ENCODE data around the gene RAPSN. TPM values are rescaled to one million over a fixed set of nuclear protein-coding genes. Genes with fewer than 3 reads are reported as not detected.

RAPSN gene
- total RNA-seq, 2 donors from 2014 or later = not detected

GRCh38 chr11:47469361-47470179 is 20.6 kb upstream of the RAPSN start:
- H3K4me3 ChIP-seq = no peak overlapping the region
- no peak overlapping the region for H3K27ac ChIP-seq
- intact Hi-C loops (cut with DNase I) = no loop called here
- ATAC-seq (no peak), DNase-seq (no peak)
- no peaks in the 10 kb centered on the region for H3K27me3 ChIP-seq
- TF ChIP-seq CTCF (IDR thresholded peaks at IDR 0.05) (no peak), POLR2A (IDR thresholded peaks at IDR 0.05) (no peak)
- WGBS, 2 donors = 90 to 93% methylated on average over 7 of the region's 7 CpGs
- peaks cover 11 to 26% of the 10 kb centered on the region in 2 donors for H3K36me3 ChIP-seq (replicated peaks in 1 of 2; ENCODE audit: insufficient read depth in 1 of 2, low read depth in 2 of 2)
- H3K9me3 ChIP-seq = no peaks in the 10 kb centered on the region
- H3K4me1 ChIP-seq = peaks cover 21% of the 10 kb centered on the region

GRCh38 chr11:47468598-47469214 is 19.8 kb upstream of the RAPSN start:
- intact Hi-C loops (cut with DNase I) = no loop called here
- DNase-seq = no peak
- H3K9me3 ChIP-seq = no peaks in the 10 kb centered on the region
- no peaks in the 10 kb centered on the region for H3K27me3 ChIP-seq
- H3K27ac ChIP-seq = no peak overlapping the region
- 68% methylated on average over 8 of the region's 8 CpGs for WGBS, 2 donors
- H3K4me3 ChIP-seq = no peak overlapping the region
- H3K36me3 ChIP-seq (replicated peaks in 1 of 2; ENCODE audit: insufficient read depth in 1 of 2, low read depth in 2 of 2) = peaks cover 11 to 19% of the 10 kb centered on the region in 2 donors
- no peak for TF ChIP-seq CTCF (IDR thresholded peaks at IDR 0.05)
- no peak for TF ChIP-seq POLR2A (IDR thresholded peaks at IDR 0.05)
- H3K4me1 ChIP-seq = peaks cover 21% of the 10 kb centered on the region
- ATAC-seq = no peak

- intact Hi-C loops (cut with DNase I) = no loop called here
Observed at GRCh38 chr11:47467357-47467756, 18.4 kb upstream of the RAPSN start.

GRCh38 chr11:47466701-47467250 is 17.8 kb upstream of the RAPSN start:
- intact Hi-C loops (cut with DNase I) = no loop called here
- peaks cover 21% of the 10 kb centered on the region for H3K4me1 ChIP-seq
- TF ChIP-seq POLR2A (IDR thresholded peaks at IDR 0.05) = no peak
- TF ChIP-seq CTCF (IDR thresholded peaks at IDR 0.05) = no peak
- peak; percentile 72 for ATAC-seq
- H3K36me3 ChIP-seq (replicated peaks in 1 of 2; ENCODE audit: insufficient read depth in 1 of 2, low read depth in 2 of 2) = peaks cover 7 to 12% of the 10 kb centered on the region in 2 donors
- H3K27me3 ChIP-seq = no peaks in the 10 kb centered on the region
- peak; percentile 69 to 83 (median 80) for DNase-seq
- no peak overlapping the region for H3K4me3 ChIP-seq
- WGBS, 2 donors = 8 to 15% methylated on average over 3 to 4 of the region's 4 CpGs
- no peaks in the 10 kb centered on the region for H3K9me3 ChIP-seq
- H3K27ac ChIP-seq = peak overlapping the region; percentile 50 to 79 (median 66)

More at GRCh38 chr11:47467357-47467756, 18.4 kb upstream of the RAPSN start:
- peaks cover 11 to 16% of the 10 kb centered on the region in 2 donors for H3K36me3 ChIP-seq (replicated peaks in 1 of 2; ENCODE audit: insufficient read depth in 1 of 2, low read depth in 2 of 2)
- peaks cover 21% of the 10 kb centered on the region for H3K4me1 ChIP-seq
- H3K27me3 ChIP-seq = no peaks in the 10 kb centered on the region
- 69 to 83% methylated on average over 7 of the region's 7 CpGs for WGBS, 2 donors
- TF ChIP-seq POLR2A (IDR thresholded peaks at IDR 0.05) = no peak
- no peak for TF ChIP-seq CTCF (IDR thresholded peaks at IDR 0.05)
- no peaks in the 10 kb centered on the region for H3K9me3 ChIP-seq
- H3K27ac ChIP-seq = peak overlapping the region; percentile 50 to 79 (median 66)
- H3K4me3 ChIP-seq = no peak overlapping the region
- DNase-seq = peak in 3 of 4 donors; percentile 50 to 54 (median 52)
- peak; percentile 43 for ATAC-seq

Data from body of pancreas (tissue), 4 donors.